Vagina (tissue), 2 donors: Measurements from ENCODE around the gene S100A7. TPM values are rescaled to one million over a fixed set of nuclear protein-coding genes. Genes with fewer than 3 reads are reported as not detected.
A peak's percentile ranks its signal among the peaks of the same experiment; 100 is the strongest.
"Not testable (repeated sequence)": the region's sequence is repeated elsewhere in the genome, so short reads cannot be mapped to it uniquely, and the experiment has no call there.

ENCODE experiments used
- DNase-seq, 2 donors: peaks; one replicate each; pipeline ENCODE4 v3.0.0-alpha.2; 2017; ENCODE audit errors: extremely low spot score in 2 of 2
- H3K27ac ChIP-seq: fragments of 200-600 bp; sonication (generic); one replicate; pipeline ENCODE4 v1.5.1; 2019
- H3K27me3 ChIP-seq: fragments of 200-600 bp; sonication (generic); one replicate; pipeline ENCODE4 v1.5.1; 2019
- H3K36me3 ChIP-seq, 2 donors: fragments of 200-600 bp; sonication (generic); one replicate each; pipeline ENCODE4 v1.5.1; 2017 to 2019
- H3K4me1 ChIP-seq: fragments of 200-600 bp; sonication (generic); one replicate; pipeline ENCODE4 v1.5.1; 2019
- H3K4me3 ChIP-seq, 2 donors: fragments of 200-600 bp; sonication (generic); 1 replicate in 1 of 2; 2 replicates in 1 of 2; pipeline ENCODE4 v1.5.1; 2016 to 2019
- H3K9me3 ChIP-seq: fragments of 200-600 bp; sonication (generic); one replicate; pipeline ENCODE4 v1.5.1; 2019
- POLR2A ChIP-seq, 2 donors: fragments of 450-650 bp; IDR thresholded peaks; one replicate each; pipeline ENCODE4 v1.6.1; 2017; ENCODE audit warnings: antibody characterized with exemption in 2 of 2, mild to moderate bottlenecking in 2 of 2, moderate library complexity in 2 of 2
- POLR2AphosphoS5 ChIP-seq, 2 donors: sonication (generic); formaldehyde crosslinking; IDR thresholded peaks; one replicate each; pipeline ENCODE4 v1.9.0; 2017; ENCODE audit warnings: antibody characterized with exemption in 2 of 2, mild to moderate bottlenecking in 2 of 2, low read depth in 1 of 2; ENCODE audit not compliant: insufficient read depth in 1 of 2
- intact Hi-C: fragments of 100-400 bp; cut with DNase I; formaldehyde crosslinking; loops from one replicate; pipeline ENCODE4 v1.15.1; 2023
- total RNA-seq: library from RNA; depleted of rRNA; stranded (reverse); fragments of >200 nt; gene quantifications from one replicate; pipeline ENCODE4 v1.2.3, GENCODE V29; 2016
- TF ChIP-seq, protein P1 (sequence below), 3 experiments: fragments of 450-650 bp in 2 of 3; fragments of 200-600 bp in 1 of 3; sonication (generic) in 1 of 3; IDR thresholded peaks; one replicate each; pipeline ENCODE4 v1.5.1; 2017 to 2019; ENCODE audit warnings: antibody characterized with exemption in 3 of 3, mild to moderate bottlenecking in 2 of 3, moderate library complexity in 2 of 3

Gene S100A7
- total RNA-seq, 1 donor from 2014 or later: 36.6 TPM

DNA sequence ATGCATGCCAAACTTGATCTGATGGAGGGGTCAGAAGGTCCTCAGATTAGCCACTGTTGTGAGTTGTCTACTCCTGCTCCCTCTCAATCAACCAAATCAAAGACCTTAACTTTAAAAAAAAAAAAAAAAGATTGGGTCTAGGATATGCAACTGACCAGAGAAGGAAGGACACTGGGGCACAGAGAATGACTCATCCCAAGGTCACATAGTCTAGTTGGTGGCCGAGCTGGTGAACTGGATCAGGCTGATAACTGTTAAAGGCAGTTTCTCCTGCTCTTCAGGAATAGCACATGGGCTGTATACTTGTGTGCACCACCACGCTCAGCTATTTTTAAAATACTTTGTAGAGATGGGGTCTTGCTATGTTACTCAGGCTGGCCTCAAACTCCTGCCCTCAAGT, 14.8 kb upstream of the S100A7 start:
- TF ChIP-seq, protein P1, sequence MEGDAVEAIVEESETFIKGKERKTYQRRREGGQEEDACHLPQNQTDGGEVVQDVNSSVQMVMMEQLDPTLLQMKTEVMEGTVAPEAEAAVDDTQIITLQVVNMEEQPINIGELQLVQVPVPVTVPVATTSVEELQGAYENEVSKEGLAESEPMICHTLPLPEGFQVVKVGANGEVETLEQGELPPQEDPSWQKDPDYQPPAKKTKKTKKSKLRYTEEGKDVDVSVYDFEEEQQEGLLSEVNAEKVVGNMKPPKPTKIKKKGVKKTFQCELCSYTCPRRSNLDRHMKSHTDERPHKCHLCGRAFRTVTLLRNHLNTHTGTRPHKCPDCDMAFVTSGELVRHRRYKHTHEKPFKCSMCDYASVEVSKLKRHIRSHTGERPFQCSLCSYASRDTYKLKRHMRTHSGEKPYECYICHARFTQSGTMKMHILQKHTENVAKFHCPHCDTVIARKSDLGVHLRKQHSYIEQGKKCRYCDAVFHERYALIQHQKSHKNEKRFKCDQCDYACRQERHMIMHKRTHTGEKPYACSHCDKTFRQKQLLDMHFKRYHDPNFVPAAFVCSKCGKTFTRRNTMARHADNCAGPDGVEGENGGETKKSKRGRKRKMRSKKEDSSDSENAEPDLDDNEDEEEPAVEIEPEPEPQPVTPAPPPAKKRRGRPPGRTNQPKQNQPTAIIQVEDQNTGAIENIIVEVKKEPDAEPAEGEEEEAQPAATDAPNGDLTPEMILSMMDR (IDR thresholded peaks at IDR 0.05): no peak
- no peak for TF ChIP-seq POLR2A (IDR thresholded peaks at IDR 0.05)
- no peak for TF ChIP-seq POLR2AphosphoS5 (IDR thresholded peaks at IDR 0.05; ENCODE audit: insufficient read depth in 1 of 2, low read depth in 1 of 2)
- no peak overlapping the region for H3K4me3 ChIP-seq
- intact Hi-C loops: no loop called here
- H3K4me1 ChIP-seq: no peaks in the 10 kb centered on the region
- no peak overlapping the region for H3K27ac ChIP-seq
- H3K36me3 ChIP-seq: no peaks in the 10 kb centered on the region
- no peaks in the 10 kb centered on the region for H3K9me3 ChIP-seq
- no peaks in the 10 kb centered on the region for H3K27me3 ChIP-seq
- no peak for DNase-seq

DNA sequence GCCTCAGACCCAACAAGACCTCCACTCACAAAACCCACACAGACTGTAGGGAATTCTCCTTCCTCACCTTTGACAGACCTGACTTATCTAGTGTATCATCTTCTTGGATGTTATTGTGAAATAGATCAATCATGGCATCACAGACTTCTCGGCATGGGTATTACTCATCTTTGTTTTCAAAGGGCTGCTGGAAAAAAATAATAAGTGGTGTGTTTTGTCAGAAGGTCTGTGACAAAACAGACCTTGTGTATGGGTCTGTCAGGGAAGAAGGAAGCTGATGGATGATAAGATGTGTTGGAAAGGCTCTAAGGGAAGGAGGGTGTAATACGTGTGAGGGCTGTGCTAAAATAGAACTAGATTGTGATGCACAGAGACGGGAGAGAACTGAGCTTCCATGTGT, 13.9 kb upstream of the S100A7 start:
- H3K36me3 ChIP-seq: no peaks in the 10 kb centered on the region
- DNase-seq: no peak
- no peaks in the 10 kb centered on the region for H3K27me3 ChIP-seq
- H3K4me3 ChIP-seq: no peak overlapping the region
- TF ChIP-seq POLR2A (IDR thresholded peaks at IDR 0.05): no peak
- peak in 1 of 2 donors; percentile 38 for TF ChIP-seq POLR2AphosphoS5 (IDR thresholded peaks at IDR 0.05; ENCODE audit: insufficient read depth in 1 of 2, low read depth in 1 of 2)
- no peak overlapping the region for H3K27ac ChIP-seq
- no peaks in the 10 kb centered on the region for H3K4me1 ChIP-seq
- H3K9me3 ChIP-seq: no peaks in the 10 kb centered on the region
- intact Hi-C loops: no loop called here

DNA sequence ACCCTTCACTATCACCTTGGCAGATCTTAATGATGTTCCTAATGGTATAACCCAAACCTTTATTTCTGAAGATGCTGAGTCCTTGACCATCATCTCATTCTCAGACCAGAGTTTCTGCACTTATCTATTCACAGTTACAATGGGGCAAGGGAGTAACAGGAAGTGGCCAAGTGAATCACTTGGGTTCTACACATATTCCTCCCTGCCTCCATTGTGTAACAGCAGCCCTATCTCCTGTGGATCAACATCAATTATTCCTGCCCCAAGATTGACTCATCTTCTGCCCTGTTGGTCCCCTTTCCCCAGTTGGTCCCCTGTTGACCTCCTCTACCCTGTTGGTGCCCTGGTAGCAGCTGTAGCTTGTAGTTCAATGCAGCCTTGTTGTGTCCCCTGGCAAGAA, 10.3 kb upstream of the S100A7 start:
- no peaks in the 10 kb centered on the region for H3K27me3 ChIP-seq
- DNase-seq: peak in 1 of 2 donors; percentile 37
- TF ChIP-seq POLR2AphosphoS5 (IDR thresholded peaks at IDR 0.05; ENCODE audit: insufficient read depth in 1 of 2, low read depth in 1 of 2): no peak
- TF ChIP-seq, protein P1 (IDR thresholded peaks at IDR 0.05): no peak
- no peak for TF ChIP-seq POLR2A (IDR thresholded peaks at IDR 0.05)
- H3K36me3 ChIP-seq: no peaks in the 10 kb centered on the region
- no peak overlapping the region for H3K4me3 ChIP-seq
- peaks cover 8% of the 10 kb centered on the region for H3K4me1 ChIP-seq
- H3K9me3 ChIP-seq: no peaks in the 10 kb centered on the region
- H3K27ac ChIP-seq: no peak overlapping the region
- intact Hi-C loops: no loop called here

DNA sequence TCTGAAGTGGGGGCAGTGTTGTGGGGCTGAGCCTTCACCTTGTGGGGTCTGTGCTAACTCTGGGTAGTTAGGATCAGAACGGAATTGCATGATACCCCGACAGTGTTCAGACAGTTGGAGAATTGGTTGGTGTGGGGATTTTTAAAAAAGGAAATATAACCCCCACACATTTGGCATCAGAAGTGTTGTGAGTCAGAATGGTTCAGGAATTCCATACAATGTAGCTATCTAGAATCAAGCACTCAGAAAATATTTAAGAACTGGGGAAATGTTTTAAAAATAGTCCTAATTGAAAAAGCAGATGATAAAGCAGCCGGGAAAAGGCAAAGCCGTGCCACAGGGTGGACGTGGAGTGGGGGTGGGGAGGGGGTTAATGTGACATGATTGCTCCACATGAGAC, 6.5 kb upstream of the S100A7 start:
- intact Hi-C loops: loop anchor here (10.0 kb wide), 1 partner anchor 112 kb away; the partner anchor contains the start of gene S100A9
- no peak overlapping the region for H3K27ac ChIP-seq

DNA sequence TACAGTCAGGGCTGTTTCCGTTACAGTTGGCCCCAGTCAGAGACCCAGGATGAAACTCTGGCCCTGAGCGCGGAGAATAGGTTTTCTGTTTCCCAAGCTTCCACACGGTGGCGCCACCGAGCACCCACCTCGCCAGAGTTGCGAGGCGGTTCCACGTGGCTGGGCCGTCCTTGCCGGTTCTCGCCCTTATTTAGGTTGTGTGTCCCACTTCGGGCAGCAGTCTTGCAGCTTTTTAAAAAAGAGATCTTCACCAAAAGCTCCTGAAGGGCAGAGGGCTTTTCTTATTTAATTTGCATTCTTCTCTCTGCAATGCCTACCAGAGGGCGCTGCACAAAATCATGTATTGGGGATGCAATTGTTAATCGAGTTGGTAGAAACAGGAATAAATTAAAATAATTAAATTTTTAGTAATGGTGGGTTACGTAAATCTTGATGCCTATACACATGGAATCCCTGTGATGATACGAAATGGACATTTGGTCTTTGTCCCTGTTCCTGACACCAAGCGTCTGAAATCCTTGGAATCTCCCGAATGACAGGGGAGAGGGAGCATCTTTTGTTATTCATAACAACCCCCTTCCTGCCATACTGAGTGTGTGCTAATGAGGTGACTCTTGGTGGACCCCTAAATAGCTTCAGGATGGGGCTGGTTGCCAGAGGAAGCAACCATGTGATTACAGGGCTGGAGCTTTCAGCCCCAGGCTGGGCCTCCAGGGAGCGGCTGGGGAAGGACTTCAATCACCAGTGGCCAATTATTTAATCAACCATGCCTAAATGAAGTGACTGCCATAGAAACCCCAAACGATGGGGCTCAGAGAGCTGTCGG, 5.6 kb upstream of the S100A7 start:
- no peaks in the 10 kb centered on the region for H3K36me3 ChIP-seq
- no peaks in the 10 kb centered on the region for H3K27me3 ChIP-seq
- peaks cover 9% of the 10 kb centered on the region for H3K4me1 ChIP-seq
- TF ChIP-seq, protein P1 (IDR thresholded peaks at IDR 0.05): peak; percentile 45 to 74 (median 66)
- TF ChIP-seq POLR2A (IDR thresholded peaks at IDR 0.05): no peak
- TF ChIP-seq POLR2AphosphoS5 (IDR thresholded peaks at IDR 0.05; ENCODE audit: insufficient read depth in 1 of 2, low read depth in 1 of 2): peak in 1 of 2 donors; percentile 25
- no peak overlapping the region for H3K4me3 ChIP-seq
- intact Hi-C loops: loop anchor here (10.0 kb wide), 1 partner anchor 111 kb away; the partner anchor contains the start of gene S100A9
- no peaks in the 10 kb centered on the region for H3K9me3 ChIP-seq
- H3K27ac ChIP-seq: no peak overlapping the region
- DNase-seq: no peak

More for the DNA sequence above, 6.5 kb upstream of the S100A7 start:
- H3K27me3 ChIP-seq: no peaks in the 10 kb centered on the region
- no peak overlapping the region for H3K4me3 ChIP-seq
- H3K4me1 ChIP-seq: peaks cover 9% of the 10 kb centered on the region
- peak in 1 of 2 donors; percentile 9 for DNase-seq
- H3K36me3 ChIP-seq: no peaks in the 10 kb centered on the region
- no peaks in the 10 kb centered on the region for H3K9me3 ChIP-seq
- TF ChIP-seq POLR2AphosphoS5 (IDR thresholded peaks at IDR 0.05; ENCODE audit: insufficient read depth in 1 of 2, low read depth in 1 of 2) (no peak), POLR2A (IDR thresholded peaks at IDR 0.05) (no peak)
- TF ChIP-seq, protein P1 (IDR thresholded peaks at IDR 0.05): no peak

DNA sequence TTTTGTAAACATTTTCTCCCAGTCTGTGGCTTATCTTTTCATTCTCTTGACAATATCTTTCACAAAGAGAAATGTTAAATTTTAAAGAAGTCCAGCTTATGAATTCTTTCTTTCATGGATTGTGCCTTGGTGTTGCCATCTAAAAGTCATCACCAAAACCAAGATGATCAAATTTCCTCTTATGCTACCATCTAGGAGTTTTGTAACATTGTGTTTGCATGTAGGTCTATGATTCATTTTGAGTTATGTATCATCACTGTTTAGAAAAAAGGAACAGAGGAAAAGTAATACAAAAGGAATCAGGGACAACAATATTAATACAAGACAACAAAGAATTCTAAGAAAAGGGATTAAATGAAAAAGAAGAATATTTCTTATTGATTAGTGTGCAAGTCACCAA, 2.3 kb upstream of the S100A7 start:
- not testable (repeated sequence) for H3K27ac ChIP-seq, H3K36me3 ChIP-seq, DNase-seq, H3K4me3 ChIP-seq, H3K27me3 ChIP-seq, H3K9me3 ChIP-seq, H3K4me1 ChIP-seq
- intact Hi-C loops: loop anchor here (10.0 kb wide), 1 partner anchor 108 kb away; the partner anchor contains the start of gene S100A9
